ENCODE results near the gene PHF10.

PHF10 gene

GRCh38 chr6:169695131-169695530, 29.2 kb downstream of the PHF10 start:
- Histone ChIP-seq H3K9ac (ENCODE audit: low read length) (no peak overlapping the region), H4K20me1 (ENCODE audit: insufficient read depth, low read length) (no peaks in the 10 kb centered on the region), H2AFZ (ENCODE audit: low read length) (no peak overlapping the region), H3K27me3 (replicated peaks; ENCODE audit: insufficient read depth, low read length) (no peaks in the 10 kb centered on the region), H3K9me3 (replicated peaks; ENCODE audit: insufficient read depth, low read length) (no peaks in the 10 kb centered on the region), H3K36me3 (replicated peaks; ENCODE audit: insufficient read depth, low read length) (no peaks in the 10 kb centered on the region), H3F3A (ENCODE audit: insufficient read depth, low read length) (no peaks in the 10 kb centered on the region), H3K79me2 (ENCODE audit: low read length) (no peaks in the 10 kb centered on the region), H3K4me1 (ENCODE audit: low read length) (no peaks in the 10 kb centered on the region), H3K4me2 (ENCODE audit: low read depth, low read length) (no peak overlapping the region), H3K27ac (ENCODE audit: low read length) (no peak overlapping the region), H3K9me2 (replicated peaks; ENCODE audit: insufficient read depth, low read length) (no peaks in the 10 kb centered on the region), H3K4me3 (ENCODE audit: low read length) (no peak overlapping the region)
- no peak for TF ChIP-seq EZH2phosphoT487 (IDR thresholded peaks at IDR 0.05; ENCODE audit: low read length)
- TF ChIP-seq EZH2 (optimal IDR thresholded peaks at IDR 0.05; ENCODE audit: low read depth, low read length), result no peak
- TF ChIP-seq CTCF (IDR thresholded peaks at IDR 0.05; ENCODE audit: low read length), result no peak
- DNase-seq, result no peak

- H3K9ac ChIP-seq (ENCODE audit: low read length), result no peak overlapping the region
- no peak overlapping the region for H3K27ac ChIP-seq (ENCODE audit: low read length)
- no peak overlapping the region for H3K4me3 ChIP-seq (ENCODE audit: low read length)
- H3F3A ChIP-seq (ENCODE audit: insufficient read depth, low read length), result no peaks in the 10 kb centered on the region
- H3K9me3 ChIP-seq (replicated peaks; ENCODE audit: insufficient read depth, low read length), result no peaks in the 10 kb centered on the region
- H3K79me2 ChIP-seq (ENCODE audit: low read length), result no peaks in the 10 kb centered on the region
- no peaks in the 10 kb centered on the region for H3K9me2 ChIP-seq (replicated peaks; ENCODE audit: insufficient read depth, low read length)
- no peaks in the 10 kb centered on the region for H4K20me1 ChIP-seq (ENCODE audit: insufficient read depth, low read length)
- no peak overlapping the region for H2AFZ ChIP-seq (ENCODE audit: low read length)
- DNase-seq, result no peak
- H3K4me1 ChIP-seq (ENCODE audit: low read length), result no peaks in the 10 kb centered on the region
- TF ChIP-seq EZH2 (optimal IDR thresholded peaks at IDR 0.05; ENCODE audit: low read depth, low read length), result no peak
- no peak for TF ChIP-seq CTCF (IDR thresholded peaks at IDR 0.05; ENCODE audit: low read length)
- TF ChIP-seq EZH2phosphoT487 (IDR thresholded peaks at IDR 0.05; ENCODE audit: low read length), result no peak
- no peaks in the 10 kb centered on the region for H3K36me3 ChIP-seq (replicated peaks; ENCODE audit: insufficient read depth, low read length)
- H3K27me3 ChIP-seq (replicated peaks; ENCODE audit: insufficient read depth, low read length), result no peaks in the 10 kb centered on the region
- H3K4me2 ChIP-seq (ENCODE audit: low read depth, low read length), result no peak overlapping the region
These were observed 31.8 kb downstream of the PHF10 start for GRCh38 chr6:169692516-169692915.

GRCh38 chr6:169691260-169691659, 33.0 kb downstream of the PHF10 start:
- Histone ChIP-seq H3K9ac (ENCODE audit: low read length) (no peak overlapping the region), H3K27me3 (replicated peaks; ENCODE audit: insufficient read depth, low read length) (no peaks in the 10 kb centered on the region), H3K9me2 (replicated peaks; ENCODE audit: insufficient read depth, low read length) (no peaks in the 10 kb centered on the region), H3K79me2 (ENCODE audit: low read length) (no peaks in the 10 kb centered on the region), H2AFZ (ENCODE audit: low read length) (no peak overlapping the region), H3K4me3 (ENCODE audit: low read length) (no peak overlapping the region), H3K9me3 (replicated peaks; ENCODE audit: insufficient read depth, low read length) (no peaks in the 10 kb centered on the region), H3K27ac (ENCODE audit: low read length) (no peak overlapping the region), H3F3A (ENCODE audit: insufficient read depth, low read length) (no peaks in the 10 kb centered on the region), H4K20me1 (ENCODE audit: insufficient read depth, low read length) (no peaks in the 10 kb centered on the region), H3K4me2 (ENCODE audit: low read depth, low read length) (no peak overlapping the region), H3K36me3 (replicated peaks; ENCODE audit: insufficient read depth, low read length) (no peaks in the 10 kb centered on the region), H3K4me1 (ENCODE audit: low read length) (no peaks in the 10 kb centered on the region)
- no peak for DNase-seq
- TF ChIP-seq EZH2 (optimal IDR thresholded peaks at IDR 0.05; ENCODE audit: low read depth, low read length), result no peak
- TF ChIP-seq EZH2phosphoT487 (IDR thresholded peaks at IDR 0.05; ENCODE audit: low read length), result no peak
- no peak for TF ChIP-seq CTCF (IDR thresholded peaks at IDR 0.05; ENCODE audit: low read length)
